Erythroblast (primary cell): Measurements from ENCODE around the gene FBXO41.

Experiments
- GATA1 ChIP-seq: IDR thresholded peaks from 2 replicates; pipeline ENCODE4 v1.6.1; 2011; ENCODE audit warnings: low read depth, mild to moderate bottlenecking, control low read depth, low read length, moderate library complexity
- POLR2A ChIP-seq: IDR thresholded peaks from 2 replicates; pipeline ENCODE4 v1.6.1; 2011; ENCODE audit warnings: mild to moderate bottlenecking, low read length

GRCh38 chr2:73267008-73267407 is 17.3 kb downstream of the FBXO41 start:
- TF ChIP-seq POLR2A: no peak
- TF ChIP-seq GATA1: no peak
